ENCODE results near the gene PPRC1. TPM values are rescaled to one million over a fixed set of nuclear protein-coding genes. Genes with fewer than 3 reads are reported as not detected.
"Not testable (repeated sequence)": the region's sequence is repeated elsewhere in the genome, so short reads cannot be mapped to it uniquely, and the experiment has no call there.

Gene PPRC1
- total RNA-seq, 1 donor from 2014 or later, result 10.5 TPM

DNA sequence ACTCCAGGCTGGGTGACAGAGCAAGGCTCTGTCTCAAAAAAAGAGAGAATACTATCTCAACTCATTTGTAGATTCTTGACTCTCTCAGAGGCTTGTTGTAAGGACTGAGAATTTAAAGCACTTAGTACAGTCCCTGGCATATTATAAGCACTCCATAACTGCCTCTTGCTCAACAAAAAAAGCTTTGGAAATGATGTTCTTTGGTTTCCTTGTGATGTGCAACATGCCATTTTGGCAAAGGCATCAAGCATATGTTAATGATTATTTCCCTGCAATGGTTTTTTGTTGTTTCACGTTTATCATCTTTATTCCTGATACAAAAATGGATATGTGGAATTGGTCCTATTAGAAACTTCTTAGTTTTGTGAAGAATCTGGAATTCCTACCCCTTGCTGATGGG is 35.0 kb downstream of the PPRC1 start:
- ATAC-seq (ENCODE audit: poor library complexity) (no peak), DNase-seq (no peak)
- intact Hi-C loops (cut with DNase I), result loop anchor here (5.0 kb wide), 2 partner anchors 59 to 184 kb away; partner anchors contain the start of gene ELOVL3

DNA sequence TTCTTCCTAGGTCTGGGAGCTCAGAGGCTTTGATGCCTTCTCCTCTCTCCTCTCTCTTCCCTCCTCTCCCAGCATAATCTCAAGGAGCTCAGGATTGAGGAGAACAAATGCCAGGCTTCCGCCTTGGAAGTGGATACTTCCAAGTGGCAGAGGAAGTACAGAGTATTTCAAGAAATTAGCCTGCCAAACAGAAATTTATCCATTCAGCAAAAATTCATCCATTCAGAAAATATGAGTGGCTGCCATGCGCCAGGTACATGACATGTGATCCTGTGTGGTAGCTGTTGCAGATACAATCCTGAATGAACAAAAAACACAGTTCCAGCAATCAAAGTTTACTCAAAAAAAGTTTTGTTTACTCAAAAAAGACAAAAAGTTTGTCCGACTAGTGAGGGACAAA is 37.8 kb downstream of the PPRC1 start:
- intact Hi-C loops (cut with DNase I), result no loop called here
- no peak for DNase-seq
- ATAC-seq (ENCODE audit: poor library complexity), result no peak

DNA sequence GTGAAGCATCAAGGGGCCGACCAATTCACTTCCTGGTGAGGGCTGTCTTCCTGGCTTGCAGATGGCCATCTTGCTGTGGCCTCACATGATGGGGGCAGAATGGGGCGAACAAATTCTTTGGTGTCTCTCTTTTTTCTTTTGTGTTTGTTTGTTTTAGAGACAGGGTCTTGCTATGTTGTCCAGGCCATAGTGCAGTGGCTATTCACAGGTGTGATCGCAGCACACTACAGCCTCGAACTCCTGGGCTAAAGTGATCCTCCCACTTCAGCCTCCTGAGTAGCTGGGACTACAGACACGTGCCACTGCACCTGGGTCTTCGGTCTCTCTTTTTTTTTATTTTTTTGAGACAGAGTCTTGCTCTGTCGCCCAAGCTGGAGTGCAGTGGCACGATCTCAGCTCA is 39.4 kb downstream of the PPRC1 start:
- intact Hi-C loops (cut with DNase I), result no loop called here
- ATAC-seq (ENCODE audit: poor library complexity) (no peak), DNase-seq (no peak)

- intact Hi-C loops (cut with DNase I), result no loop called here
- DNase-seq (no peak), ATAC-seq (ENCODE audit: poor library complexity) (peak; percentile 36)
These were observed 42.6 kb downstream of the PPRC1 start for GRCh38 chr10:102175415-102175814.

- ATAC-seq (ENCODE audit: poor library complexity) (no peak), DNase-seq (no peak)
- intact Hi-C loops (cut with DNase I), result no loop called here
These were observed 51.8 kb downstream of the PPRC1 start for GRCh38 chr10:102184606-102185005.

GRCh38 chr10:102185272-102185671 is 52.4 kb downstream of the PPRC1 start:
- intact Hi-C loops (cut with DNase I), result no loop called here
- no peak for DNase-seq
- no peak for ATAC-seq (ENCODE audit: poor library complexity)

DNA sequence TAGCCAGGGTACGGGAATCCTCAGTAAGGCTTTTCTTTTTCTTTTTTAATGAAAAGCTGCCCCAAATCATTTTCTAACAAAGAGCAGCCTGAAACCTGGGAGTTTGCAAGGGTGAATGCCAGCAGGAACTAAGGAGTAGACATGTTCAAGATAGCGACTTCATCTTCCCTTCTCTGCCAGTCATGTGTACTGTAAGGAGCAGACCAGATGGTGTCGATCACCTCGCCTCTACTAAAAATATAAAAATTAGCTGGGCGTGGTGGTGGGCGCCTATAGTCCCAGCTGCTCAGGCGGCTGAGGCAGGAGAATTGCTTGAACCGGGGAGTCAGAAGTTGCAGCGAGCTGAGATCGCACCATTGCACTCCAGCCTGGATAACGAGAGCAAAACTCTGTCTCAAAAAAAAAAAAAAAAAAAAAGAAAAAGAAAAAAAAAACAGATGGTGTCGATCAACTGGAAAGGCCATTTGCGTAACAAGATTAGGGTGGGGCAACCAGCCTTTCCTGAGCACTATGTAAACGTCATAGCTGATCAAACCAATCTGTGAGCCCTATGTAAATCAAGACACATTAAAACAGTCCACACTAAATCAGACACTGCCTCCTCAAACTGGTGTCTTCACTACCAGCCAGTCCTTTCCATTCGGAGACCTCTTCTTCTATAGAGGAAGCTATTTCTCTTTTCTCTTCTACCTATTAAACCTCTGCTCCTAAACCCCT is 53.1 kb downstream of the PPRC1 start:
- peak; percentile 58 for ATAC-seq (ENCODE audit: poor library complexity)

GRCh38 chr10:102188298-102188940 is 55.6 kb downstream of the PPRC1 start:
- intact Hi-C loops (cut with DNase I), result no loop called here
- DNase-seq (no peak), ATAC-seq (ENCODE audit: poor library complexity) (no peak)

More for the DNA sequence above, 53.1 kb downstream of the PPRC1 start:
- no peak for DNase-seq
- intact Hi-C loops (cut with DNase I), result no loop called here

DNA sequence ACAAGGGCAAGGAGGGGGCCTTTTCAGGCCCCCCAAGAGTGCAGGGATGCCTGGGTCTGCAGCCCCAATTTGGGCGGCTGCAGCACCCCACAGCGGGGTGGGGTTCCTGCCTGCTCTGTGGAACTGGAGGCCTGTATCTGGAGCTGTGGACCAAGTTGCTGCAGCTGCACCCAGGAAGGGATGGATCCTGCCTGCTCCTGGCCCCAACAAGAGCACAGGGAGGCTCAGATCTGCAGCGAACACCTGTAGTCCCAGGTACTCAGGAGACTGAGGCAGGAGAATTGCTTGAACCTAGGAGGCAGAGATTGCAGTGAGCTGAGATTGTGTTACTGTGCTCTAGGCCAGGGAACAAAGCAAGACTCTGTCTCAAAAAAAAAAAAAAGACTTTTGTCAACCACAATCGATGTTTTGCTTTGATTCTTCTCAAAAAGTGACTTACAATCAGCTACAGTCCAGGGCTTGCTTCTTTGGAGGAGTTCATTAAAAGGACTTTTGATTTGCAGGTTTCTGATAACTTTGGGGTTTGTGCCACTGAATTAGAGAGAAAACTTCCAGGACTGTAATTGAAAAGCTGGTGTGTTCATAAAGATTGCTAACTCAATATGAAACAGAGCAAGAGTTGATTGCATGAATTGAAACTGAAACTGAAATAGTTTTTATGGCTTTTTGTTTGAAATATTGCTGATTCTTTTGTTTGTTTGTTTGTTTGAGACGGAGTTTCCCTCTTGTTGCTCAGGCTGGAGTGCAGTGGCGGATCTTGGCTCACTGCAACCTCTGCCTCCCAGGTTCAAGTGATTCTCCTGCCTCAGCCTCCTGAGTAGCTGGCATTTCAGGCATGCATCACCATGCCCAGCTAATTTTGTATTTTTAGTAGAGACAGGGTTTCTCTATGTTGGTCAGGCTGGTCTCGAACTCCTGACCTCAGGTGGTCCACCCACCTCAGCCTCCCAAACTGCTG is 56.4 kb downstream of the PPRC1 start:
- DNase-seq; intact Hi-C loops (cut with DNase I); ATAC-seq (ENCODE audit: poor library complexity): not testable (repeated sequence)

GRCh38 chr10:102191956-102192355 is 59.1 kb downstream of the PPRC1 start:
- no peak for DNase-seq

DNA sequence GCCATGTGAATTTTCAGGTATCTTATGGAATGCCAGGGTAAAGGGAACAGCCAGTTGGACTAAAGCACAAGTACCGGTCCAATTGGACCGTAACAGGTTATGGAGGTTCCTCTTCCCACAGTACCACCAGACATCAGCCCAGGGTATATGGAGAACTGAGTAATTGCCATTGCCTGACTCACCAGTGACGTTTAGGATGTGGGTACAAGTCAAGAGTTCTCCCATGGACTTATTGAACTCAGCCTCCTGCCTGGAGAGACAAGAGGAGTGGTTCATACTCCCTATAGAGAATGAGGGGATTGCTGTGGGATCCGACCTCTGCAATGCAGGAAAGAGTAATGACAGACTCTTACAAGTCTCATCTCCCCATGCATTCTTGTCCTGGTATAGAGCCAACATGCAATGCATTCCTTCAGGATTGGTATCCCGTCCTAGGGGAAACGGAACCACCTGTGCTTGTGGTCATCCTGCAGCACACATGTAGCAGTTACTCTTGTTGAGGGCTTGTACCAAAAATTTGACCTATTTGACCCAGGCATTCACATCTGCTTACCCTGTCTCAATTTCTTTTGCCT is 62.5 kb downstream of the PPRC1 start:
- intact Hi-C loops (cut with DNase I), result no loop called here
- DNase-seq, result no peak
- ATAC-seq (ENCODE audit: poor library complexity), result no peak

More at GRCh38 chr10:102191956-102192355, 59.1 kb downstream of the PPRC1 start:
- ATAC-seq (ENCODE audit: poor library complexity), result no peak
- intact Hi-C loops (cut with DNase I), result no loop called here

DNA sequence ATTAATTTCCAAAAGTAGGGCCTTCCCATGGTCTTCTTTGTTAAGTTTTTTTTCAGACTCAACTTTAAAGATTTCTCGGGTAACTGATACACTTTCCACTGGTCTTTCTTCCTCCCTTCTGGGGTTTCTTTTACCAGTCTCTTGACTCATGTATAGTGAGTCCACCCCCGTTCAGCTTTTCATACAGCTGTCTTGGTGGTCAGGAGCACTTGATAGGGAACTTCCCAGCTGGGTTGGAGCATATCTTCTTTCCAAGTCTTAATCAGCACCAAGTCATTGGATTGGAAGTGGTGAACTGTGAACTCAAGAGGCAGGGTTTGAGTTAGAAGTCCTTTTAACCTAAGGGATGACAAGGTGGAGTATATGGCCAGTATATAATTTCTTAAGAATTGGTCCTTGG is 64.1 kb downstream of the PPRC1 start:
- intact Hi-C loops (cut with DNase I), result no loop called here
- ATAC-seq (ENCODE audit: poor library complexity) (no peak), DNase-seq (no peak)

GRCh38 chr10:102198027-102198426 is 65.2 kb downstream of the PPRC1 start:
- ATAC-seq (ENCODE audit: poor library complexity), result no peak
- intact Hi-C loops (cut with DNase I), result no loop called here
- no peak for DNase-seq

Other genes with a start within 250 kb of the PPRC1 start
- 55.1 TPM for gene ARMH3, start 76.9 kb upstream of the PPRC1 start, total RNA-seq
- gene HPS6, start 67.7 kb upstream of the PPRC1 start, total RNA-seq, result 9.5 TPM
- 56.2 TPM for gene LDB1, start 12.7 kb upstream of the PPRC1 start, total RNA-seq
- 22.8 TPM for gene NOLC1, start 19.3 kb downstream of the PPRC1 start, total RNA-seq
- 0.22 TPM for gene ELOVL3, start 93.3 kb downstream of the PPRC1 start, total RNA-seq
- gene PITX3, start 108.5 kb downstream of the PPRC1 start, total RNA-seq, result 3.4 TPM
- gene GBF1, start 112.5 kb downstream of the PPRC1 start, total RNA-seq, result 41.4 TPM

All from Right ventricle myocardium superior (tissue), 1 donor.